B cell (primary cell): ENCODE data around the gene PCDH9.

Experiments used
- CTCF ChIP-seq: fragments of 200-600 bp; IDR thresholded peaks from one replicate; pipeline ENCODE4 v1.8.0; 2022; ENCODE audit warnings: antibody characterized with exemption, mild to moderate bottlenecking
- EZH2 ChIP-seq: IDR thresholded peaks from 2 replicates; pipeline ENCODE4 v1.6.1; 2012; ENCODE audit warnings: borderline replicate concordance, low read depth, mild to moderate bottlenecking, moderate library complexity, low read length; ENCODE audit not compliant: insufficient read depth, poor library complexity, severe bottlenecking

GRCh38 chr13:66635526-66635925 lies 594.6 kb downstream of the PCDH9 start:
- no peak for TF ChIP-seq EZH2
- TF ChIP-seq CTCF: no peak
